Right lobe of liver (tissue), 4 donors: ENCODE results near the gene HSPH1.

Experiments used
- POLR2A ChIP-seq: fragments of 450-650 bp; IDR thresholded peaks from one replicate; pipeline ENCODE4 v1.6.1; 2017; ENCODE audit warnings: antibody characterized with exemption, mild to moderate bottlenecking
- TF ChIP-seq, protein P1 (sequence below), 4 donors: fragments of 200-600 bp in 3 of 4; fragments of 450-650 bp in 1 of 4; IDR thresholded peaks; one replicate each; pipeline versions ENCODE4 v1.5.1 to v1.8.0; 2016 to 2022; ENCODE audit warnings: antibody characterized with exemption in 4 of 4, mild to moderate bottlenecking in 2 of 4
- donor health status: DM: no; HTN: no; CAD: no.
- donor health status: DM: no; HTN: no; CAD: no.
- donor health status: DM: no; HTN: yes; CAD: no.

- TF ChIP-seq, protein P1, sequence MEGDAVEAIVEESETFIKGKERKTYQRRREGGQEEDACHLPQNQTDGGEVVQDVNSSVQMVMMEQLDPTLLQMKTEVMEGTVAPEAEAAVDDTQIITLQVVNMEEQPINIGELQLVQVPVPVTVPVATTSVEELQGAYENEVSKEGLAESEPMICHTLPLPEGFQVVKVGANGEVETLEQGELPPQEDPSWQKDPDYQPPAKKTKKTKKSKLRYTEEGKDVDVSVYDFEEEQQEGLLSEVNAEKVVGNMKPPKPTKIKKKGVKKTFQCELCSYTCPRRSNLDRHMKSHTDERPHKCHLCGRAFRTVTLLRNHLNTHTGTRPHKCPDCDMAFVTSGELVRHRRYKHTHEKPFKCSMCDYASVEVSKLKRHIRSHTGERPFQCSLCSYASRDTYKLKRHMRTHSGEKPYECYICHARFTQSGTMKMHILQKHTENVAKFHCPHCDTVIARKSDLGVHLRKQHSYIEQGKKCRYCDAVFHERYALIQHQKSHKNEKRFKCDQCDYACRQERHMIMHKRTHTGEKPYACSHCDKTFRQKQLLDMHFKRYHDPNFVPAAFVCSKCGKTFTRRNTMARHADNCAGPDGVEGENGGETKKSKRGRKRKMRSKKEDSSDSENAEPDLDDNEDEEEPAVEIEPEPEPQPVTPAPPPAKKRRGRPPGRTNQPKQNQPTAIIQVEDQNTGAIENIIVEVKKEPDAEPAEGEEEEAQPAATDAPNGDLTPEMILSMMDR (IDR thresholded peaks at IDR 0.05): no peak
- TF ChIP-seq POLR2A: no peak
Observed at GRCh38 chr13:31198519-31198918, 36.8 kb upstream of the HSPH1 start.
